Endothelial cell of umbilical vein (primary cell): ENCODE data around the gene POLE. TPM values are rescaled to one million over a fixed set of nuclear protein-coding genes. Genes with fewer than 3 reads are reported as not detected.

ENCODE experiments used
- BruUV-seq: library from RNA; stranded (reverse); fragments of 400-500 nt; replicated peaks from 2 replicates; lab custom pipeline; 2021; lab: Mats Ljungman, UMichigan
- CTCF ChIA-PET: fragments of 300-600, 350-600 bp; sonication (Branson Sonifier 250); formaldehyde crosslinking; loops from one replicate; lab custom pipeline; 2021; ENCODE audit warnings: antibody characterized with exemption, inconsistent platforms; lab: Charles Lee
- POLR2A ChIA-PET: fragments of 300-600, 350-600 bp; sonication (Branson Sonifier 250); formaldehyde crosslinking; loops from one replicate; lab custom pipeline; 2021; ENCODE audit warnings: antibody characterized with exemption, inconsistent platforms; lab: Charles Lee
- DNase-seq: peaks from one replicate; pipeline ENCODE4 v3.0.0-alpha.2; 2011; ENCODE audit warnings: low read depth, low spot score
- FAIRE-seq: peaks from 2 replicates; lab custom pipeline; 2011; peaks lifted over from hg19 to GRCh38; lab: Jason Lieb, UNC
- H2AFZ ChIP-seq: 2 replicates; pipeline ENCODE4 v1.6.0; 2012; ENCODE audit warnings: low read depth, low read length, control low read depth, inconsistent platforms
- H3K27ac ChIP-seq: 2 replicates; pipeline ENCODE4 v1.5.1; 2011; ENCODE audit warnings: low read depth, mild to moderate bottlenecking, control low read depth, low read length, moderate library complexity; ENCODE audit not compliant: insufficient read depth
- H3K27me3 ChIP-seq, 2 experiments: 2 replicates each; pipeline versions ENCODE4 v1.6.0 to v1.6.1; 2011; ENCODE audit warnings: low read length in 2 of 2, mixed read lengths in 1 of 2; ENCODE audit not compliant: control insufficient read depth in 2 of 2, insufficient read depth in 2 of 2
- H3K36me3 ChIP-seq, 2 experiments: 2 replicates in 1 of 2; 3 replicates in 1 of 2; pipeline ENCODE4 v1.5.1; 2011; ENCODE audit warnings: low read length in 2 of 2, mild to moderate bottlenecking in 1 of 2, moderate library complexity in 1 of 2; ENCODE audit not compliant: control insufficient read depth in 2 of 2, insufficient read depth in 2 of 2; ENCODE audit errors: extremely low read depth in 1 of 2
- H3K4me1 ChIP-seq: 3 replicates; pipeline ENCODE4 v1.5.1; 2011; ENCODE audit warnings: mild to moderate bottlenecking, low read length; ENCODE audit not compliant: control insufficient read depth, insufficient read depth; ENCODE audit errors: extremely low read depth
- H3K4me2 ChIP-seq: 2 replicates; pipeline ENCODE4 v1.6.1; 2011; ENCODE audit warnings: low read length, control low read depth, mixed read lengths; ENCODE audit not compliant: insufficient read depth
- H3K4me3 ChIP-seq, 3 experiments: fragments of 200-600 bp in 1 of 3; sonication (generic), shearing (Covaris generic) in 1 of 3; replicated peaks in 1 of 3; 2 replicates each; pipeline ENCODE4 v1.5.1; 2011 to 2016; ENCODE audit warnings: control low read depth in 3 of 3, low read length in 3 of 3, mild to moderate bottlenecking in 2 of 3, inconsistent platforms in 1 of 3, low read depth in 1 of 3, moderate library complexity in 1 of 3; ENCODE audit not compliant: insufficient read depth in 1 of 3
- H3K79me2 ChIP-seq: 2 replicates; pipeline ENCODE4 v1.6.0; 2012; ENCODE audit warnings: low read length, inconsistent platforms; ENCODE audit not compliant: control insufficient read depth, insufficient read depth
- H3K9ac ChIP-seq: replicated peaks from 2 replicates; pipeline ENCODE3; 2011; ENCODE audit warnings: low read length, control low read depth; ENCODE audit not compliant: insufficient read depth; ENCODE audit errors: extremely low read depth
- H3K9me1 ChIP-seq: replicated peaks from 3 replicates; pipeline ENCODE4 v1.6.0; 2011; ENCODE audit warnings: mild to moderate bottlenecking, low read length; ENCODE audit not compliant: control insufficient read depth, insufficient read depth; ENCODE audit errors: extremely low read depth
- H3K9me3 ChIP-seq: replicated peaks from 2 replicates; pipeline ENCODE4 v1.5.1; 2012; ENCODE audit warnings: low read length, inconsistent platforms; ENCODE audit not compliant: control insufficient read depth, insufficient read depth
- H4K20me1 ChIP-seq: replicated peaks from 2 replicates; pipeline ENCODE3; 2011; ENCODE audit warnings: mild to moderate bottlenecking, low read length; ENCODE audit not compliant: control insufficient read depth, insufficient read depth; ENCODE audit errors: extremely low read depth
- EZH2 ChIP-seq: IDR thresholded peaks from 2 replicates; pipeline ENCODE4 v1.6.1; 2012; ENCODE audit warnings: borderline replicate concordance, low read depth, mild to moderate bottlenecking, moderate library complexity, low read length, inconsistent platforms; ENCODE audit not compliant: severe bottlenecking
- FOS ChIP-seq: IDR thresholded peaks from 2 replicates; pipeline ENCODE4 v1.6.1; 2011; ENCODE audit warnings: mild to moderate bottlenecking, low read length, moderate library complexity, borderline replicate concordance; ENCODE audit not compliant: insufficient read depth
- GATA2 ChIP-seq: IDR thresholded peaks from 2 replicates; pipeline ENCODE4 v1.7.0; 2011; ENCODE audit warnings: low read depth, mild to moderate bottlenecking, moderate library complexity, mixed read lengths, low read length; ENCODE audit not compliant: insufficient read length, insufficient read depth
- JUN ChIP-seq: IDR thresholded peaks from 2 replicates; pipeline ENCODE4 v1.6.1; 2011; ENCODE audit warnings: borderline replicate concordance, low read depth; ENCODE audit not compliant: insufficient read length, insufficient read depth
- MAX ChIP-seq: IDR thresholded peaks from 2 replicates; pipeline ENCODE4 v1.6.1; 2011; ENCODE audit not compliant: insufficient read depth, insufficient read length
- MYC ChIP-seq: IDR thresholded peaks from one replicate; pipeline ENCODE4 v1.6.1; 2011; ENCODE audit warnings: mild to moderate bottlenecking, low read depth, low read length
- POLR2A ChIP-seq: IDR thresholded peaks from 2 replicates; pipeline ENCODE4 v1.6.1; 2012; ENCODE audit warnings: low read depth, mild to moderate bottlenecking, control low read depth, low read length
- POLR2AphosphoS5 ChIP-seq: IDR thresholded peaks from 2 replicates; pipeline ENCODE4 v1.6.1; 2012; ENCODE audit warnings: low read depth, mild to moderate bottlenecking, control low read depth, low read length, moderate library complexity; ENCODE audit not compliant: insufficient read depth
- dilution Hi-C: fragments of 300-500 bp; cut with MboI; formaldehyde crosslinking; loops from one replicate; pipeline ENCODE4 v1.15.0; 2019; ENCODE audit warnings: low sequenced_read_pairs; ENCODE audit not compliant: extremely low pct_ligation_motif_present
- intact Hi-C: fragments of 100-400 bp; cut with micrococcal nuclease; formaldehyde crosslinking; loops from one replicate; pipeline ENCODE4 v1.10.0; 2022
- polyA plus RNA-seq, 4 experiments: library from polyadenylated mRNA; depleted of rRNA in 3 of 4; stranded (reverse) in 3 of 4; unstranded in 1 of 4; fragments of >200 nt; gene quantifications; 2 replicates each; pipeline versions ENCODE4 v1.2.1 to v1.2.3, GENCODE V29; 2011 to 2012; ENCODE audit warnings: missing spikeins in 1 of 4
- total RNA-seq: library from RNA; stranded (reverse); gene quantifications from 2 replicates; pipeline ENCODE4 v1.2.3, GENCODE V29; 2021
- TF ChIP-seq, protein P1 (sequence below), 2 donors: IDR thresholded peaks; 1 replicate in 1 of 2; 2 replicates in 1 of 2; pipeline ENCODE4 v1.5.1; 2011; ENCODE audit warnings: low read length in 2 of 2, mild to moderate bottlenecking in 2 of 2, moderate library complexity in 2 of 2, control low read depth in 1 of 2, inconsistent platforms in 1 of 2, low read depth in 1 of 2; ENCODE audit not compliant: insufficient read depth in 1 of 2; ENCODE audit errors: extremely low read depth in 1 of 2

The POLE gene
- total and polyA plus RNA-seq, 2 donors (not counting 3 experiments of a cell fraction or from before 2014, with no cell fraction given): 22.9 to 82.7 TPM

DNA sequence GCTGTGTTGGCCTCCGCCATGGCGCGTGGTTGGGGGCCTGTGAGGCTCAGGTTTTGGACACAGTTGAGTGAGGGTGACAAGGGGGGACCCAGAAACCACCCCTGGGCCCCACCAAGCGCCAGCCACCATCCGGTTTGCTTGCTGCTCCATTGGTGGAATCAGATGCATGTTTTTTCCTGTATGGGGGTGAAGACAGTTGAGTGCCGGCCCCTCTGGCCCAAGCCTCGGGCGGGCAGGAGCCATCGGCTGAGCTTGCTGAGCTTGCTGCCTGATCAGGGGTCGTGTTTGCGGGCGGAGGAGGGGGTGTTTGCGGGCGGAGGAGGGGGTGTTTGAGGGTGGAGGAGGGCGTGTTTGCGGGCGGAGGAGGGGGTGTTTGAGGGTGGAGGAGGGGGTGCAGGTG, 29.9 kb upstream of the POLE start:
- H3K79me2 ChIP-seq: peaks cover 28% of the 10 kb centered on the region
- H3K4me3 ChIP-seq: no peak overlapping the region
- no peak overlapping the region for H3K27ac ChIP-seq
- ChIA-PET CTCF (interaction anchor here (0.6 kb wide), 1 partner anchor 881 kb away, joined by 3 read pairs; no protein-coding TSS in a partner anchor), POLR2A (no interaction called here)
- dilution Hi-C loops: no loop called here
- no peak overlapping the region for H2AFZ ChIP-seq
- H3K9me1 ChIP-seq: no peaks in the 10 kb centered on the region
- no peak overlapping the region for H3K4me2 ChIP-seq
- intact Hi-C loops: no loop called here
- H3K9ac ChIP-seq: no peak overlapping the region
- no peaks in the 10 kb centered on the region for H4K20me1 ChIP-seq
- TF ChIP-seq, protein P1, sequence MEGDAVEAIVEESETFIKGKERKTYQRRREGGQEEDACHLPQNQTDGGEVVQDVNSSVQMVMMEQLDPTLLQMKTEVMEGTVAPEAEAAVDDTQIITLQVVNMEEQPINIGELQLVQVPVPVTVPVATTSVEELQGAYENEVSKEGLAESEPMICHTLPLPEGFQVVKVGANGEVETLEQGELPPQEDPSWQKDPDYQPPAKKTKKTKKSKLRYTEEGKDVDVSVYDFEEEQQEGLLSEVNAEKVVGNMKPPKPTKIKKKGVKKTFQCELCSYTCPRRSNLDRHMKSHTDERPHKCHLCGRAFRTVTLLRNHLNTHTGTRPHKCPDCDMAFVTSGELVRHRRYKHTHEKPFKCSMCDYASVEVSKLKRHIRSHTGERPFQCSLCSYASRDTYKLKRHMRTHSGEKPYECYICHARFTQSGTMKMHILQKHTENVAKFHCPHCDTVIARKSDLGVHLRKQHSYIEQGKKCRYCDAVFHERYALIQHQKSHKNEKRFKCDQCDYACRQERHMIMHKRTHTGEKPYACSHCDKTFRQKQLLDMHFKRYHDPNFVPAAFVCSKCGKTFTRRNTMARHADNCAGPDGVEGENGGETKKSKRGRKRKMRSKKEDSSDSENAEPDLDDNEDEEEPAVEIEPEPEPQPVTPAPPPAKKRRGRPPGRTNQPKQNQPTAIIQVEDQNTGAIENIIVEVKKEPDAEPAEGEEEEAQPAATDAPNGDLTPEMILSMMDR (IDR thresholded peaks at IDR 0.05; ENCODE audit: extremely low read depth in 1 of 2, insufficient read depth in 1 of 2, low read depth in 1 of 2, low read length in 2 of 2): no peak
- no peak for TF ChIP-seq JUN
- TF ChIP-seq MAX: no peak
- no peak for TF ChIP-seq POLR2A
- TF ChIP-seq MYC: no peak
- no peak for TF ChIP-seq EZH2
- TF ChIP-seq POLR2AphosphoS5: no peak
- no peak for TF ChIP-seq GATA2
- TF ChIP-seq FOS: no peak
- FAIRE-seq: no peak
- H3K9me3 ChIP-seq: no peaks in the 10 kb centered on the region
- H3K4me1 ChIP-seq: no peaks in the 10 kb centered on the region
- H3K27me3 ChIP-seq: no peaks in the 10 kb centered on the region
- peaks cover 7 to 39% of the 10 kb centered on the region in 2 experiments for H3K36me3 ChIP-seq
- no peak for DNase-seq
- no TSS peak for BruUV-seq
